Activated CD8-positive, alpha-beta T cell treated with anti-CD3 and anti-CD28 coated beads, Interleukin-2, amount 10 ng/mL, durations not matched to agents 7 days and 5 days (primary cell): Measurements from ENCODE around the gene FBXW8. TPM values are rescaled to one million over a fixed set of nuclear protein-coding genes. Genes with fewer than 3 reads are reported as not detected.

Experiments used
- ATAC-seq: fragments of 150-1000 bp; cut with Tn5 transposase; one replicate; pipeline ENCODE4 v1.10.0; 2021; ENCODE audit warnings: moderate library complexity
- CTCF ChIA-PET: fragments of 350-600 bp; sonication (Branson Sonifier 250); formaldehyde crosslinking; loops from one replicate; lab custom pipeline; 2021; ENCODE audit warnings: antibody characterized with exemption; lab: Charles Lee
- POLR2A ChIA-PET: fragments of 350-600 bp; sonication (Branson Sonifier 250); formaldehyde crosslinking; loops from one replicate; lab custom pipeline; 2021; ENCODE audit warnings: antibody characterized with exemption; lab: Charles Lee
- DNase-seq: peaks from one replicate; pipeline ENCODE4 v3.0.0-alpha.2; 2020
- H3K27ac Mint-ChIP-seq: one replicate; pipeline ENCODE4 v1.8.0; 2021; ENCODE audit warnings: mild to moderate bottlenecking, mixed read lengths
- H3K27me3 Mint-ChIP-seq: one replicate; pipeline ENCODE4 v1.8.0; 2021; ENCODE audit warnings: low read depth, mixed read lengths
- H3K36me3 Mint-ChIP-seq: one replicate; pipeline ENCODE4 v1.8.0; 2021; ENCODE audit warnings: low read depth, mixed read lengths
- H3K4me1 Mint-ChIP-seq: one replicate; pipeline ENCODE4 v1.8.0; 2021; ENCODE audit warnings: low read depth, mixed read lengths
- H3K4me3 Mint-ChIP-seq: one replicate; pipeline ENCODE4 v1.8.0; 2021; ENCODE audit warnings: mild to moderate bottlenecking, mixed read lengths
- H3K9me3 Mint-ChIP-seq: one replicate; pipeline ENCODE4 v1.8.0; 2022; ENCODE audit warnings: mixed read lengths; ENCODE audit not compliant: insufficient read depth
- total RNA-seq, 2 experiments: library from RNA; stranded (reverse); gene quantifications; one replicate each; pipeline ENCODE4 v1.2.3, GENCODE V29; 2021

The FBXW8 gene
- total RNA-seq, 2 experiments from 2014 or later = 12.4 to 12.9 TPM

DNA sequence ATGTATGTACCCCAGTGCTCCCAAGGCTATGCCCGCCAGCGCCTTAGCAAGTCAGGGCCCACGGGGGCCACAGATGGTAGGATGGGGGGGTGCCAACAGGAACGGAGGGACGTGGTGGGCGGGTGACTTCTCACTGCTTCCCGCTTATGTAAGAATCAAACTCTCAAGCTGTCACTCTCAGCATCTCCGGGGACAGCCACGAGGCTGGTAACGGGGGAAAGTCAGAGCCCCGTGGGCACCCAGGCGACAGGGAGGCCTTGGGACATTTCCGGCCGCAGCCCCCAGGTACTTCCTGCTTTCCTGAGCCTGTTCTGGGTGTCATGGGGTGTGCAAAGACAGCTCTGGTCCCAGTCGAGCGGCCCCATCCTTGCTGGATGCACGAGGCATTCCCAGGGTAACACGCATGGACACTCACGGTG is 129.2 kb downstream of the FBXW8 start:
- DNase-seq = no peak
- Mint-ChIP-seq H3K9me3 (no peaks in the 10 kb centered on the region), H3K27me3 (no peaks in the 10 kb centered on the region), H3K4me1 (peaks cover 5% of the 10 kb centered on the region), H3K36me3 (peaks cover 7% of the 10 kb centered on the region), H3K4me3 (no peak overlapping the region), H3K27ac (no peak overlapping the region)
- POLR2A ChIA-PET = no interaction called here
- CTCF ChIA-PET = no interaction called here
- no peak for ATAC-seq

DNA sequence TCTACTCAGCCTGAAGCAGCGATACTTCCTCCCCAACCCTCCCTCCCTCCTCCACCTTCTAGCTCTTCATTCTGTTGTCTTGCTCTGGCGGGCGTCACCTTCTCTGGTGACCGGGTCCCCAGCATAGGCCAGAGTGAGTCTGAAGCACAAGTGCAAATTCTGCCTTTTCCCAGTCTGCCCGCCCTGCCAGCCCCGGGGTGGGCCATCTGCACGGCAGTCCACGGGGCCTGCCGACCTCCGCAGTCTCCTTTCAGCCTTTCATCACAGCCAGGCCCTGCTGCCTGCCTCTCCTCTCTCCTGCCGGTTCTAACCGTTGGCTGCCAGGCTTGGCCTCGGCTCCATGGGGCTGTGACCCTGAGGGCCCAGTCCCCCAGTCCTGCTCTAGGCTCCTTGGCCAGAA is 129.7 kb downstream of the FBXW8 start:
- peaks cover 11% of the 10 kb centered on the region for H3K4me1 Mint-ChIP-seq
- H3K9me3 Mint-ChIP-seq = no peaks in the 10 kb centered on the region
- DNase-seq = no peak
- H3K36me3 Mint-ChIP-seq = peaks cover 7% of the 10 kb centered on the region
- H3K27ac Mint-ChIP-seq = peak overlapping the region; percentile 70
- no peaks in the 10 kb centered on the region for H3K27me3 Mint-ChIP-seq
- no peak for ATAC-seq
- H3K4me3 Mint-ChIP-seq = no peak overlapping the region
- CTCF ChIA-PET = no interaction called here
- POLR2A ChIA-PET = no interaction called here

DNA sequence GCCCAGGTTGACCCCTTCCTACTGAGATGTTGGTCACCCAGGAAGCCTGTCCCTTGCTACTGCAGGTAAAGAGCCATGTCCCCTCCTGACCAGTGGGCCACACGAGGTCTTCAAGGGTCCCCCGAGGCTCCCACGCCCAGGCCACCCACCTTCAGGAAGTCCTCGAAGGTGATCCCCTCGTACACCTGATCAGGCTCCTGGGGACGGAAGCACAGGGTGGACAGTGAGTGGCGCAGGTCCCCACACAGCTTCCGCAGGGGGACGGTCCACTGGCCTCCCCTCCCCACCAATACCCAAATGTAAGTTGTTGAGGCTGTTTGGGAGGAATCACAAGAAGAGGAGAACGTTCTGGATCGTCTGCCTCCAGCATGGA is 131.0 kb downstream of the FBXW8 start:
- Mint-ChIP-seq H3K27me3 (no peaks in the 10 kb centered on the region), H3K36me3 (peaks cover 9% of the 10 kb centered on the region), H3K9me3 (no peaks in the 10 kb centered on the region), H3K27ac (no peak overlapping the region), H3K4me3 (no peak overlapping the region), H3K4me1 (peaks cover 18% of the 10 kb centered on the region)
- no peak for DNase-seq
- no peak for ATAC-seq
- ChIA-PET POLR2A (no interaction called here), CTCF (interaction anchor here (1.3 kb wide), 1 partner anchor 15 kb away, joined by 3 read pairs; no protein-coding TSS in a partner anchor)

DNA sequence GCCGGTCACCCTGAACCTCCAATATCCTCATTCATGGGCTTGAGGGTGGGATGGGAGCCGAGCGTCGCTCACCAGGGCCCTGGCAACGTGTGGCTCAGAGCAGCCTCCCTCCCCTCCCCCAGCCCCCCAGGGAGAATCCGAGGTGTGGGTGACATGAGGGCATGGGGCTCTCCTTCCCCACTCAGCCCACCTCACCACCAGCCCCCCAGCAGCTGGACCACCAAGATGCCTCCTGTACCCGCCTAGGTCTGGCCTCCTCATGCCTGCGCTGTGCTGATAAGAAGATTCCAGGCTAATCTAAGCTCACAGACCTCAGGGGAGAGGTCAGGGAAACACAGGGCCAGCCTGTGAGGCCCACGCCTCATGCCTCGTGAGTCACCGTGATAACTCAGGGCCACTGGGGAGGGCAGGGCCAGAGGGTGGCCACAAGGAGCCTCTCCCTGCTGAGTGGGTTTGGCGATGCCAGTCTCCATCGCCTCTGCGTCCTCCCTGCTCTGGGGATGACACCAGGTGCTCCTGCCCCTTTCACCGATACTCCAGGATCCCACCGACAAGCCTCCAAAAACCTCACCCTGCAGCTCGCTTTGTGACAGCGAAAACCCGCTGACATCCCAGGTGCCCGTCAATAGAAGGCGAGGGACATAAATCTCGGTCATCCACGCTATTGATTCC is 131.6 kb downstream of the FBXW8 start:
- H3K27ac Mint-ChIP-seq = no peak overlapping the region
- CTCF ChIA-PET = interaction anchor here (0.9 to 1.3 kb wide), 3 partner anchors 14 to 78 kb away, joined by 3 read pairs; no protein-coding TSS in a partner anchor
- ATAC-seq (peak; percentile 22), DNase-seq (no peak)
- peaks cover 18% of the 10 kb centered on the region for H3K4me1 Mint-ChIP-seq
- H3K9me3 Mint-ChIP-seq = no peaks in the 10 kb centered on the region
- no peaks in the 10 kb centered on the region for H3K27me3 Mint-ChIP-seq
- POLR2A ChIA-PET = no interaction called here
- no peak overlapping the region for H3K4me3 Mint-ChIP-seq
- H3K36me3 Mint-ChIP-seq = peaks cover 11% of the 10 kb centered on the region

DNA sequence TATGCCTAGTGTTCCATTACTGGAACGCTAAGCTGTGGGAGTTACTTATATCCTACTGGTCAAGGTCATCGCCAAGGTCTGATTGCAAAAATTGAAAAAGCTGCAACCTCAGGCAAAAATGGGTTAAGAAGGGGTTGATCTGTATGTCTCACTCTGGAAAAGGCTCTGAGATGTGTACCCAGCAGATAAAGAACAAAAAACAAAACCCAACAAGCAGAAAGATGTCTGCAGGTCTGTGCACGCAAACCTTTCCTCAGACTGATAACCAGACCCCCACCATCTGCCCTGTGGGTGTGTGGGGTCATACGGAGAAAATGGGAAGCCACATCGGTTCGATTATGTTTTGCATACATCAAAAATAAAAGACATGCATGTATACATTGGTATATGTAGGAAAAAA is 132.1 kb downstream of the FBXW8 start:
- POLR2A ChIA-PET = no interaction called here
- peaks cover 18% of the 10 kb centered on the region for H3K4me1 Mint-ChIP-seq

DNA sequence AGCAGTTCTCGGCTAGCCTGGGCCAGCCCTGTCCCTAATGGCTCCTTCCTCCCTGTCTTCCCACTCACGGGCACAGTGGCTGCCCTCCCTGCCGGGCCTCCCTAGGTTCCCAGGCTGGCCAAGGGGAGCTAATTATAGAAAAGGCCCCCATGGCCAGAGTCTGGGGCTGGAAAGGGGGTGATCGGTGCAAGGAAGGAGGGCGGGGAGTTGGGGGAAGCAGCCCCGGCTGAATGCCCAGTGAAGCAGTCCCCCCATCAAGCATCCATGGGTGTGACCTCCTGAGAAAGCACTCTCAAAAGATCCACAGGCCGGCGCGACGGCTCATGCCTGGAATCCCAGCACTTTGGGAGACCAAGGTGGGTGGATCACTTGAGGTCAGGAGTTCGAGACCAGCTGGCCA is 133.6 kb downstream of the FBXW8 start:
- DNase-seq = no peak
- Mint-ChIP-seq H3K27me3 (no peaks in the 10 kb centered on the region), H3K9me3 (no peaks in the 10 kb centered on the region), H3K4me1 (peaks cover 22% of the 10 kb centered on the region), H3K4me3 (no peak overlapping the region), H3K36me3 (peaks cover 25% of the 10 kb centered on the region), H3K27ac (no peak overlapping the region)
- CTCF ChIA-PET = no interaction called here
- ATAC-seq = no peak
- POLR2A ChIA-PET = no interaction called here

More for the DNA sequence above, 132.1 kb downstream of the FBXW8 start:
- Mint-ChIP-seq H3K27me3 (no peaks in the 10 kb centered on the region), H3K4me3 (no peak overlapping the region), H3K27ac (no peak overlapping the region), H3K36me3 (peaks cover 12% of the 10 kb centered on the region), H3K9me3 (no peaks in the 10 kb centered on the region)
- DNase-seq (no peak), ATAC-seq (no peak)
- CTCF ChIA-PET = interaction anchor here (0.9 to 1.3 kb wide), 3 partner anchors 14 to 78 kb away, joined by 3 read pairs; no protein-coding TSS in a partner anchor

DNA sequence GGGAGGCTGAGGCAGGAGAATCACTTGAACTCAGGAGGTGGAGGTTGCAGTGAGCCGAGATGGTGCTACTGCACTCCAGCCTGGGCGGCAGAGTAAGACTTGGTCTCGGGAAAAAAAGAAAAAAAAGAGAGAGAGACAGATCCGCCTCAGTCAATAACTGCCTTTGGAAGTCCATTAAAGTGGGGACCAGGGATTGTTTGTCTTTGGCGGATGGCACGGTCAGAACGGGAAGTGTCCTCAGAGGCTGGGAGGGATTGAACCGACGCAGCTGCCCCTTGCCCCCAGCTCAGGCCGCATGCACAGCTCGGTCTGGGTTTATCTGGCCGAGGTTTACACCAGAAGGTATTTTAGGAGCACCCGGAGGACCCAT is 134.0 kb downstream of the FBXW8 start:
- ATAC-seq = no peak
- no peak for DNase-seq
- H3K4me1 Mint-ChIP-seq = peaks cover 22% of the 10 kb centered on the region
- H3K27ac Mint-ChIP-seq = no peak overlapping the region
- ChIA-PET CTCF (no interaction called here), POLR2A (no interaction called here)
- H3K4me3 Mint-ChIP-seq = no peak overlapping the region
- H3K27me3 Mint-ChIP-seq = no peaks in the 10 kb centered on the region
- H3K9me3 Mint-ChIP-seq = no peaks in the 10 kb centered on the region
- H3K36me3 Mint-ChIP-seq = peaks cover 25% of the 10 kb centered on the region

DNA sequence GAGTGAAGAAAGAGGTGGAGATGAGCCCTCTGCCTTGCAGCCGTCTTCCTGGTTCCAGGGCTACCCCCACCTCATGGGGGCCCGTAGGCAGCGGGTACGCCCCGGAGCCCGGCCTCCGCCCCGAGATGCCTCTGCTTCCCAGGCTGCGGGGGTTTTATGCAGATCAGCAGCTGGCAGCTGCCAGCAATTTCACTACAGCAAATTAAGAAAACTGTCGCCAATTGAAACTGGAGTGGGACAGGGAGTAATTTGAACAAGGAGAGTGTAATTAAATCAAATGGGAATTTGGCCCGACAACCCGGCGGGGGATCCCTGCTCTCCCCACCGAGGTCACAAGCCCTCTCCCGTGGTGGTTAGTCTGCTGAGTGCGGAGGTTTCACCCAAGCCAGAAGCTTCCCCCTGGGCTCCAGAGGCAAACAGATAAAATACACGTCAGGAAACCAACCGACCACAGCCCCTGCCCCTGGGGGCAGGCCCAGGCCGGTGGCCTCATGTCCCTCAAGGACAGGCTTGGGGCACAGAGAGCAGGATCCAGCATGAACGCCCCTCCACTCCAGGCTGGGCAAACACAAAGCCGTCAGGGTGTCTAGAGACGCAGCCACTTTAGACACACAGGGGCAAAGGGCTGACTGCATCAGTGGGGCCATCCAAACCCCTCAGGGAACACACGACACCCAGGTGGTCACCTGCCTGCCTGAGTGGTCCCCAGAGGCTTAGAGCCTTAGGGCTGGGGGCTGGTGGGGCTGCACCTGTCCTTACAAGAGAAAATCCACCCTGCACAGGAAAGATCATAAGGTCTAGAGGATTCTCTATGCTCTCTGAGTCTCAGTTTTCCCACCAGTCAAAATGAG is 134.6 kb downstream of the FBXW8 start:
- DNase-seq = no peak
- H3K9me3 Mint-ChIP-seq = no peaks in the 10 kb centered on the region
- H3K4me3 Mint-ChIP-seq = no peak overlapping the region
- no peak for ATAC-seq
- no peaks in the 10 kb centered on the region for H3K27me3 Mint-ChIP-seq
- peak overlapping the region; percentile 47 for H3K27ac Mint-ChIP-seq
- H3K4me1 Mint-ChIP-seq = peaks cover 22% of the 10 kb centered on the region
- H3K36me3 Mint-ChIP-seq = peaks cover 27% of the 10 kb centered on the region
- CTCF ChIA-PET = no interaction called here
- POLR2A ChIA-PET = no interaction called here

DNA sequence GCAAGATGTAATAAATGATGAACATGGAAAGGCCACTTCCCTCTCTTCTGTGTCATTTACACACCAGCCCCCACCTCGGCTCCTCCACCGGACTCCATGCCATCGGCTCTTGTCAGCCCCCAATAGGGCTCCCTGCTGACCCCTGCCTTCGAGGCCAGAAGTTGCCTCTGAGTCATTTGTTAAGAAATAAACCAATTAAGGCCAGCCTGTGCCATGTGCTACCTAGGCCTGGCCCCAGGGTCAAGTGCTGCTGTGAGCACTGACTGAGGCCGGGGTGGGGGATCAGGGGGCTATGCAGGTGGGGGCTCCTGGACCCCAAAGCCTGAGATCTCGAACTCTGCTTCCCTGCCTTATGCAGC is 135.2 kb downstream of the FBXW8 start:
- ATAC-seq (no peak), DNase-seq (no peak)
- CTCF ChIA-PET = no interaction called here
- Mint-ChIP-seq H3K9me3 (no peaks in the 10 kb centered on the region), H3K36me3 (peaks cover 25% of the 10 kb centered on the region), H3K27ac (peak overlapping the region; percentile 47), H3K27me3 (no peaks in the 10 kb centered on the region), H3K4me3 (no peak overlapping the region), H3K4me1 (peaks cover 19% of the 10 kb centered on the region)
- POLR2A ChIA-PET = no interaction called here

DNA sequence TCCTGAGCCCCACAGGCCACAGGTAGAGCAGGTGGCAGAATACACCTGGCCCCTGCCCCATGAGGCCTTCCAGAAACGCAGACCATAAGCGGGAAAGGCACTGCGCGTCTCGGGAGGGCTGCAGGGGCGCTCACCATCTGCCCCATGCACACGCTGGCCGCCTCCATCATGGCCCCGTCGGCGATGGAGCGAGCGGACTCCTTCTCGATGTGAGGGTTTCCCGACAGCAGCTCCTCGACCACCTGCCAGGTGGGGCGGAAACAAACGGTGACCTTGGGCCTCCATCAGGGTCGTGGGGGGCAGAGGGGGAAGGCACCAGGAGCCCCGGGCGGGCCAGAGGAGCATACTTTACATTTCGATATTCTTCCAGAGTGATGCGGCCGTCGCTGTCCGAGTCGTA is 135.7 kb downstream of the FBXW8 start:
- Mint-ChIP-seq H3K9me3 (no peaks in the 10 kb centered on the region), H3K36me3 (peaks cover 24% of the 10 kb centered on the region), H3K27ac (no peak overlapping the region), H3K4me1 (peaks cover 19% of the 10 kb centered on the region), H3K4me3 (no peak overlapping the region), H3K27me3 (no peaks in the 10 kb centered on the region)
- CTCF ChIA-PET = no interaction called here
- ATAC-seq (no peak), DNase-seq (no peak)
- POLR2A ChIA-PET = no interaction called here

DNA sequence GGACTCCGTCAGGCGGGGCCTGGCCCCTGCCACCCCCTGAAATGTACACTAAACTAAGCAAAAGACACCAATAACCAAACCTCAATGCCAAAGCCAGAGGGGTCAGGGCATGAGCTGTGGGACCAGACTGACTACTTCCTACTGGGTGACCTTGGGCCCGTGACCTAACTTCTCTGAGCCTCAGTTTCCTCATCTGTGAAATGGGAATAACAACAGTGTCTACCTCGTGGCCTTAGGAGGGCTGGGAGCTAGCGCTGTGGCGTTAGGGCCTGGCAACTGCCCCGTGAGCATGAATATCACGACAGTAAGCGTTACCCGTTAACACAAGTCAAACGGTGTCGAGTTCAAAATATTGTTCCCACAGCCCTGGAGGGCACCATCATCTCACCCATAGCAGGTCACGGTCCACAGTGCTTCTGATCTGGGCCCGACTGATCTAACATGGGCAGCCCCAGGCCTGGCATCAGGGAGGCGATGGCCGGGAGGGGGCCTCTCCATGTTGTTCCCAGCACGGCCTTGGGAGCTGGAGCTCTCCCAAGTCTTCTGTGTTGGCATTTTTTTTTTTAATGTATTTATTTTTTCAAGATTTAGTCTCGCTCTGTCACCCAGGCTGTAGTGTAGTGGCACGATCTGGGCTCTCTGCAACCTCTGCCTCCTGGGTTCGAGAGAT is 136.2 kb downstream of the FBXW8 start:
- peaks cover 19% of the 10 kb centered on the region for H3K4me1 Mint-ChIP-seq
- CTCF ChIA-PET = no interaction called here
- H3K4me3 Mint-ChIP-seq = no peak overlapping the region
- no peaks in the 10 kb centered on the region for H3K27me3 Mint-ChIP-seq
- POLR2A ChIA-PET = no interaction called here
- ATAC-seq (no peak), DNase-seq (no peak)
- peaks cover 22% of the 10 kb centered on the region for H3K36me3 Mint-ChIP-seq
- no peaks in the 10 kb centered on the region for H3K9me3 Mint-ChIP-seq
- H3K27ac Mint-ChIP-seq = no peak overlapping the region
